Measurements from ENCODE around the gene SYS1.

The SYS1 gene

DNA sequence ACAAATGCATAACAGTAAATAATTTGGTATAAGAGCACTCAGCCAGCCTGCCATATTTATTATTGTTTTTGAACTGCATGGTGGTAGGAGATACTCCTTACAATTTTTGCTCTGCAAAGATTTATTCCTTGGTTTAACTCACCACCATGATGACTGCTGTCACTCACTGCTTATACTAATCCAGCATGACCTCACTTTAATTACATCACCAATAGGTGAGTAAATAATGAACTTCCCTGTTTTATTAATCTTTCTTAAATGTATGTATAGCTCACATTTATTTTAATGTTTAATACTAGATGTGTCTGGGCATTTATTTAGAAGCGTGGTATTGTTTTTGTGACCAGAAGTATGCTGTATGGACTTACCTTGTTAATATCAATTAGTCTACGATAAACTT is 28.0 kb downstream of the SYS1 start:
- H4K20me1 ChIP-seq (ENCODE audit: insufficient read depth, low read length) = no peaks in the 10 kb centered on the region
- H3K4me1 ChIP-seq (ENCODE audit: low read length) = peaks cover 22% of the 10 kb centered on the region
- H3K9ac ChIP-seq (ENCODE audit: low read length) = no peak overlapping the region
- no peak overlapping the region for H3K4me2 ChIP-seq (ENCODE audit: low read depth, low read length)
- H3K79me2 ChIP-seq (ENCODE audit: low read length) = no peaks in the 10 kb centered on the region
- no peak for DNase-seq
- H3K9me3 ChIP-seq (replicated peaks; ENCODE audit: insufficient read depth, low read length) = no peaks in the 10 kb centered on the region
- H3K9me2 ChIP-seq (replicated peaks; ENCODE audit: insufficient read depth, low read length) = no peaks in the 10 kb centered on the region
- no peak overlapping the region for H3K4me3 ChIP-seq (ENCODE audit: low read length)
- peaks cover 7% of the 10 kb centered on the region; the same call in 1 of the 2 replicates for H3F3A ChIP-seq (ENCODE audit: insufficient read depth, low read length)
- no peak overlapping the region for H3K27ac ChIP-seq (ENCODE audit: low read length)
- H3K36me3 ChIP-seq (replicated peaks; ENCODE audit: insufficient read depth, low read length) = no peaks in the 10 kb centered on the region
- no peak for TF ChIP-seq EZH2phosphoT487 (IDR thresholded peaks at IDR 0.05; ENCODE audit: low read length)
- TF ChIP-seq EZH2 (optimal IDR thresholded peaks at IDR 0.05; ENCODE audit: low read depth, low read length) = no peak
- TF ChIP-seq, protein P1, sequence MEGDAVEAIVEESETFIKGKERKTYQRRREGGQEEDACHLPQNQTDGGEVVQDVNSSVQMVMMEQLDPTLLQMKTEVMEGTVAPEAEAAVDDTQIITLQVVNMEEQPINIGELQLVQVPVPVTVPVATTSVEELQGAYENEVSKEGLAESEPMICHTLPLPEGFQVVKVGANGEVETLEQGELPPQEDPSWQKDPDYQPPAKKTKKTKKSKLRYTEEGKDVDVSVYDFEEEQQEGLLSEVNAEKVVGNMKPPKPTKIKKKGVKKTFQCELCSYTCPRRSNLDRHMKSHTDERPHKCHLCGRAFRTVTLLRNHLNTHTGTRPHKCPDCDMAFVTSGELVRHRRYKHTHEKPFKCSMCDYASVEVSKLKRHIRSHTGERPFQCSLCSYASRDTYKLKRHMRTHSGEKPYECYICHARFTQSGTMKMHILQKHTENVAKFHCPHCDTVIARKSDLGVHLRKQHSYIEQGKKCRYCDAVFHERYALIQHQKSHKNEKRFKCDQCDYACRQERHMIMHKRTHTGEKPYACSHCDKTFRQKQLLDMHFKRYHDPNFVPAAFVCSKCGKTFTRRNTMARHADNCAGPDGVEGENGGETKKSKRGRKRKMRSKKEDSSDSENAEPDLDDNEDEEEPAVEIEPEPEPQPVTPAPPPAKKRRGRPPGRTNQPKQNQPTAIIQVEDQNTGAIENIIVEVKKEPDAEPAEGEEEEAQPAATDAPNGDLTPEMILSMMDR (IDR thresholded peaks at IDR 0.05; ENCODE audit: low read length) = no peak
- H3K27me3 ChIP-seq (replicated peaks; ENCODE audit: insufficient read depth, low read length) = no peaks in the 10 kb centered on the region
- no peak overlapping the region for H2AFZ ChIP-seq (ENCODE audit: low read length)

DNA sequence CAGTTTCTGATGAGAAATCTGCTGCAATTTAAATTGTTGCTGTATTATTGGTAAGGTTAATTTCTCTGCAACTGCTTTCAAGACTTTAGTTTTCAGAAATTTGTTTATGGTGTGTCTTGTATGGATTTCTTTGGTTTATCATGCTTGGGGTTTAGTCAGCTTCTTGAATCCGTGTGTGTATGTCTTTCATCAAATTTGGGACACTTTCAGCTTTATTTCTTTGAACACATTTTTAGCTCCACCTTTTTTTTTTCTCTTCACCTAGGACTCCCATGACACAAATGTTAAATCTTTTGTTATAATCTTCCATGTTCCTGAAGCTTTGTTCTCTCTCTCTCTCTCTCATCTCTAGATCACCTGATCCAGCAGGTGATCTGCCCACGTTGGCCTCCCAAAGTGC is 28.6 kb downstream of the SYS1 start:
- Histone ChIP-seq H3K27ac (ENCODE audit: low read length) (no peak overlapping the region), H3F3A (ENCODE audit: insufficient read depth, low read length) (peaks cover 7% of the 10 kb centered on the region; the same call in 1 of the 2 replicates), H3K4me1 (ENCODE audit: low read length) (peaks cover 19% of the 10 kb centered on the region), H3K9me2 (replicated peaks; ENCODE audit: insufficient read depth, low read length) (no peaks in the 10 kb centered on the region), H3K79me2 (ENCODE audit: low read length) (no peaks in the 10 kb centered on the region), H3K9me3 (replicated peaks; ENCODE audit: insufficient read depth, low read length) (no peaks in the 10 kb centered on the region), H3K27me3 (replicated peaks; ENCODE audit: insufficient read depth, low read length) (no peaks in the 10 kb centered on the region), H2AFZ (ENCODE audit: low read length) (no peak overlapping the region), H3K4me3 (ENCODE audit: low read length) (no peak overlapping the region), H4K20me1 (ENCODE audit: insufficient read depth, low read length) (no peaks in the 10 kb centered on the region), H3K36me3 (replicated peaks; ENCODE audit: insufficient read depth, low read length) (no peaks in the 10 kb centered on the region), H3K4me2 (ENCODE audit: low read depth, low read length) (no peak overlapping the region), H3K9ac (ENCODE audit: low read length) (no peak overlapping the region)
- TF ChIP-seq, protein P1 (IDR thresholded peaks at IDR 0.05; ENCODE audit: low read length) = no peak
- TF ChIP-seq EZH2phosphoT487 (IDR thresholded peaks at IDR 0.05; ENCODE audit: low read length) (no peak), EZH2 (optimal IDR thresholded peaks at IDR 0.05; ENCODE audit: low read depth, low read length) (no peak)
- DNase-seq = no peak

DNA sequence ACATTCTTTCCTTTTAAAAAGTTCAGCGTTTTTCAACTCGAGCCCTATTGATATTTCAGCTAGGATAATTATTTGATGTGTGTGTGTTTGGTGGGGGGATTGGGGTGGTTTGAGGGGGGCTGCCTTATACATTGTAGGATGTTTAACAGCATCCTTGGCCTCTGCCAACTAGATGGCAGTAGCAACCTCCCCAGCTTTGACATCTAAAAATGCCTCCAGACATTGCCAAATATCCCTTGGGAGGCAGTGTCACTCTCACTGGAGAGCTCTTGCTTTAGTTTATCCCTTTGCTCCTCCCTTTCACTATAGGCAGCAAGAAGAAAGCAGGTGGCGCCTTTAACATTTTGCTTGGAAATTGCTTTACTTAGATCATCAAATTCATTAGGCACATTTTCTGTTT is 29.8 kb downstream of the SYS1 start:
- Histone ChIP-seq H3K4me3 (ENCODE audit: low read length) (no peak overlapping the region), H3K9me3 (replicated peaks; ENCODE audit: insufficient read depth, low read length) (no peaks in the 10 kb centered on the region), H3K9me2 (replicated peaks; ENCODE audit: insufficient read depth, low read length) (no peaks in the 10 kb centered on the region), H3K79me2 (ENCODE audit: low read length) (no peaks in the 10 kb centered on the region), H3K9ac (ENCODE audit: low read length) (no peak overlapping the region), H2AFZ (ENCODE audit: low read length) (no peak overlapping the region), H3K4me2 (ENCODE audit: low read depth, low read length) (no peak overlapping the region), H3F3A (ENCODE audit: insufficient read depth, low read length) (no peaks in the 10 kb centered on the region), H4K20me1 (ENCODE audit: insufficient read depth, low read length) (no peaks in the 10 kb centered on the region), H3K4me1 (ENCODE audit: low read length) (0 out of 2 replicates have a peak, but pooled peaks cover 7% of the 10 kb centered on the region), H3K27ac (ENCODE audit: low read length) (no peak overlapping the region), H3K27me3 (replicated peaks; ENCODE audit: insufficient read depth, low read length) (no peaks in the 10 kb centered on the region), H3K36me3 (replicated peaks; ENCODE audit: insufficient read depth, low read length) (no peaks in the 10 kb centered on the region)
- DNase-seq = no peak
- no peak for TF ChIP-seq EZH2phosphoT487 (IDR thresholded peaks at IDR 0.05; ENCODE audit: low read length)
- TF ChIP-seq EZH2 (optimal IDR thresholded peaks at IDR 0.05; ENCODE audit: low read depth, low read length) = no peak
- TF ChIP-seq, protein P1 (IDR thresholded peaks at IDR 0.05; ENCODE audit: low read length) = no peak

Measured in MM.1S (cell line).